CD4-positive, CD25-positive, alpha-beta regulatory T cell (primary cell): ENCODE data around the gene TRIM27. TPM values are rescaled to one million over a fixed set of nuclear protein-coding genes. Genes with fewer than 3 reads are reported as not detected.
A peak's percentile ranks its signal among the peaks of the same experiment; 100 is the strongest.
"Not testable (repeated sequence)": the region's sequence is repeated elsewhere in the genome, so short reads cannot be mapped to it uniquely, and the experiment has no call there.

Experiments
- ATAC-seq, 2 donors: fragments of 150-1000 bp; cut with Tn5 transposase; one replicate each; pipeline ENCODE4 v1.10.0; 2021; ENCODE audit warnings: low read depth in 2 of 2, moderate number of reproducible peaks in 2 of 2, moderate library complexity in 1 of 2
- DNase-seq, 3 donors: peaks; one replicate each; pipeline versions ENCODE4 v3.0.0 to v3.0.0-alpha.2; 2012 to 2022; ENCODE audit warnings: mixed read lengths in 1 of 3
- H3K27ac ChIP-seq: one replicate; pipeline ENCODE4 v1.7.0; 2013; ENCODE audit warnings: mild to moderate bottlenecking, low read length; ENCODE audit not compliant: insufficient read depth, poor library complexity, severe bottlenecking
- H3K27me3 ChIP-seq: one replicate; pipeline ENCODE4 v1.7.0; 2013; ENCODE audit warnings: low read length; ENCODE audit not compliant: control insufficient read depth, insufficient read depth
- H3K36me3 ChIP-seq: one replicate; pipeline ENCODE4 v1.7.0; 2013; ENCODE audit warnings: mild to moderate bottlenecking, low read length, moderate library complexity; ENCODE audit not compliant: control insufficient read depth, insufficient read depth
- H3K4me1 ChIP-seq: 2 replicates; pipeline ENCODE4 v1.7.0; 2013; ENCODE audit warnings: mild to moderate bottlenecking, low read length; ENCODE audit not compliant: insufficient read depth, control insufficient read depth, poor library complexity, severe bottlenecking
- H3K4me3 ChIP-seq: one replicate; pipeline ENCODE4 v1.7.0; 2013; ENCODE audit warnings: low read depth, mild to moderate bottlenecking, low read length, moderate library complexity
- H3K9me3 ChIP-seq, 2 experiments: 1 replicate in 1 of 2; 2 replicates in 1 of 2; pipeline ENCODE4 v1.7.0; 2013; ENCODE audit warnings: low read length in 2 of 2, mild to moderate bottlenecking in 1 of 2, moderate library complexity in 1 of 2; ENCODE audit not compliant: control insufficient read depth in 2 of 2
- H3K27ac Mint-ChIP-seq, 3 donors: one replicate each; pipeline ENCODE4 v1.8.0; 2020 to 2022; ENCODE audit warnings: mild to moderate bottlenecking in 3 of 3, mixed read lengths in 3 of 3, moderate library complexity in 2 of 3
- H3K27me3 Mint-ChIP-seq: one replicate; pipeline ENCODE4 v1.8.0; 2022; ENCODE audit warnings: mild to moderate bottlenecking, mixed read lengths
- H3K36me3 Mint-ChIP-seq: one replicate; pipeline ENCODE4 v1.8.0; 2020; ENCODE audit warnings: mixed read lengths
- H3K4me1 Mint-ChIP-seq, 4 donors: one replicate each; pipeline ENCODE4 v1.8.0; 2020 to 2022; ENCODE audit warnings: mixed read lengths in 4 of 4, mild to moderate bottlenecking in 1 of 4
- H3K4me3 Mint-ChIP-seq, 4 donors: one replicate each; pipeline ENCODE4 v1.8.0; 2020 to 2022; ENCODE audit warnings: mild to moderate bottlenecking in 4 of 4, mixed read lengths in 4 of 4, moderate library complexity in 3 of 4
- H3K9me3 Mint-ChIP-seq, 7 donors: one replicate each; pipeline ENCODE4 v1.8.0; 2020 to 2022; ENCODE audit warnings: mixed read lengths in 7 of 7, mild to moderate bottlenecking in 3 of 7, moderate library complexity in 2 of 7
- polyA plus RNA-seq, 4 donors: library from polyadenylated mRNA; unstranded; fragments of 300-500 nt; fragmentation: Illumina TruSeq; gene quantifications; one replicate each; pipeline ENCODE4 v1.2.3, GENCODE V29; 2021
- total RNA-seq: library from RNA; stranded (reverse); gene quantifications from one replicate; pipeline ENCODE4 v1.2.3, GENCODE V29; 2022

Gene TRIM27
- total and polyA plus RNA-seq, 5 donors from 2014 or later = 23.5 to 76.4 (median 47.2) TPM

DNA sequence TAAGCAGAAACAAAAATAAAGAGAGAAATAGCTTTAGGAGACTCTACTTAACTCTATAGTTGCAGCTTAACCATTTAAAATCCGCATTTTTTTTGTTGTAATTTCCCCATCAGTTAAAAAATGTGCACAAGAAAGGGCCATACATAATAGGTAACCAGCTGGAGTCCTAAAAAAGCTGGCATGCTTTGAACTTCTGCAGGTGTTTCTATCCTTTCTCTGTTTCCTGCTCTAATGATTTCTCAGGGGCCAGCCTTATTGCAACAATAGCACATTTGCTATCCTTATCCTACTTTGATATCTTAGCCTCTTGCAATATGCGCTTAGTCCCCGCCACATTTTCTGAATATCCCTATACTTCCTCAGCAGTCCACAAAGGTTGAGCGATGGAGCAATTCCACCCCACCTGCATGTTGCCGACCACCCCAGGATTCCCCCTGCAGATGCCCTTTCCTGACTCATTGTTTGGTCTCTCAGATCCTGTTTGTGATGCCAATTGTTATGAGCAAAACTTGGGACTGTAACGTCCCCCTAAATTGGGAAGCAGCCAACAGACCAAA, 48.5 kb downstream of the TRIM27 start:
- no peak for ATAC-seq
- H3K27me3 ChIP-seq = peaks cover 21% of the 10 kb centered on the region
- H3K9me3 Mint-ChIP-seq = peaks cover 0 to 2% (median 0%) of the 10 kb centered on the region in 7 donors
- no peak overlapping the region for H3K4me3 ChIP-seq
- no peak overlapping the region for H3K4me3 Mint-ChIP-seq
- H3K36me3 ChIP-seq = no peaks in the 10 kb centered on the region
- H3K4me1 ChIP-seq = no peaks in the 10 kb centered on the region
- H3K27ac ChIP-seq = no peak overlapping the region
- H3K4me1 Mint-ChIP-seq = peaks cover 0 to 4% (median 1%) of the 10 kb centered on the region in 4 donors
- no peak for DNase-seq
- H3K27ac Mint-ChIP-seq = no peak overlapping the region
- H3K27me3 Mint-ChIP-seq = peaks cover 13% of the 10 kb centered on the region
- H3K9me3 ChIP-seq = no peaks in the 10 kb centered on the region
- H3K36me3 Mint-ChIP-seq = no peaks in the 10 kb centered on the region

DNA sequence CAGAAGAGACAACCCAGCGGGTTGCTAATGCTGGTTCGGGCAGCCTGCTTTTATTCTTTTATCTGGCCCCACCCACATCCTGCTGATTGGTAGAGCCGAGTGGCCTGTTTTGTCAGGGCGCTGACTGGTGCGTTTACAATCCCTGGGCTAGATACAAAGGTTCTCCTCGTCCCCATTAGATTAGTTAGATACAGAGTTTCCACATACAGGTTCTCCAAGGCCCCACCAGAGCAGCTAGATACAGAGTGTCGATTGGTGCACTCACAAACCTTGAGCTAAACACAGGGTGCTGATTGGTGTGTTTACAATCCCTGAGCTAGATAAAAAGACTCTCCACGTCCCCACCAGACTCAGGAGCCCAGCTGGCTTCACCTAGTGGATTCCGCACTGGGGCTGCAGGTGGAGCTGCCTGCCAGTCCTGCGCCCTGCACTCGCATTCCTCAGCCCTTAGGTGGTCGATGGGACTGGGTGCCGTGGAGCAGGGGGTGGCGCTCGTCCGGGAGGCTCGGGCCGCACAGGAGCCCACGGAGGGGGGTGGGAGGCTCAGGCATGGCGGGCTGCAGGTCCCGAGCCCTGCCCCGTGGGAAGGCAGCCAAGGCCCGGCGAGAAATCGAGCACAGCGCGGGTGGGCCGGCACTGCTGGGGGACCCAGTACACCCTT, 51.5 kb downstream of the TRIM27 start:
- H3K27me3 Mint-ChIP-seq, H3K27ac ChIP-seq, H3K4me3 Mint-ChIP-seq, H3K27me3 ChIP-seq, H3K4me3 ChIP-seq, H3K9me3 Mint-ChIP-seq, H3K4me1 Mint-ChIP-seq, H3K36me3 Mint-ChIP-seq, DNase-seq, H3K4me1 ChIP-seq, ATAC-seq, H3K27ac Mint-ChIP-seq, H3K9me3 ChIP-seq, H3K36me3 ChIP-seq: not testable (repeated sequence)

DNA sequence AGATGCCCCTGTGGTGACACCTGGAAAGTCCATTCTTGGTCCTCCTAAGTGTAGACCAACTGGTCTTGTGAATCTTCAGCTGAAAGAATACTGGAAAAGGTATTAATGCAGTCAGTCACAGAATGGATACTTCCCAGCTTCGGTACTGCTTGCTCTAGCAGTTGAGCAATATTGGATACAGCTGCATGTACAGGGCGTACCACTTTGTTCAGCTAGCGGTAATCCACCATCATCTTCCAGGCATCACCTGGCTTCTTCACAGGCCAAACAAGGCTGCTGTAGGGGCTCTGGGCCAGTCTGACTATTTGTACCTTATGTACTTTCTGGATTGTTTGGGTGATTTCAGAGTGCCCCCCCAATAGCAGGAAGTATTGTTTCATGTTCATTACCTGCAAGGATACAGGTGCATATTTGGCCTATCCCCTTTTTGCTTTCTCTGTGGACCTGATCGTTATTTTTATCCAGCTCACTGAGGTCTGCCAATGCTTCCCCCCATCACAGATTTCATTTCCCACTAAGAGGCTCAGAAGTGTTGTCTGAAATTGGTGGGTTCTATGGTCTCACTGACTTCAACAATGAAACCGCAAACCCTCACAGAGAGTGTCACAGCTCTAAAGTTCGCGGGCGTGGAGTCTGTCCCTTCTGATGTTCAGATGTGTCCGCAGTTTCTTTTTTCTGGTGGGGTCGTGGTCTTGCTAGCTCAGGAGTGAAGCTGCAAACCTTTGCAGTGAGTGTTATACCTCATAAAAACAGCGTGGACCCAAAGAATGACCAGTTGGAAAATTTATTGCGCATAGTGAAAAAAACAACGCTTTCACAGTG, 52.2 kb downstream of the TRIM27 start:
- no peak overlapping the region for H3K4me3 ChIP-seq
- H3K27ac ChIP-seq = no peak overlapping the region
- no peak overlapping the region for H3K4me3 Mint-ChIP-seq
- no peaks in the 10 kb centered on the region for H3K9me3 ChIP-seq
- peaks cover 4% of the 10 kb centered on the region for H3K27me3 ChIP-seq
- no peak for ATAC-seq
- H3K4me1 Mint-ChIP-seq = peaks cover 0 to 10% (median 6%) of the 10 kb centered on the region in 4 donors
- no peaks in the 10 kb centered on the region for H3K27me3 Mint-ChIP-seq
- H3K27ac Mint-ChIP-seq = no peak overlapping the region
- H3K36me3 Mint-ChIP-seq = no peaks in the 10 kb centered on the region
- H3K9me3 Mint-ChIP-seq = no peaks in the 10 kb centered on the region
- H3K4me1 ChIP-seq = peaks cover 7% of the 10 kb centered on the region
- no peaks in the 10 kb centered on the region for H3K36me3 ChIP-seq
- no peak for DNase-seq

DNA sequence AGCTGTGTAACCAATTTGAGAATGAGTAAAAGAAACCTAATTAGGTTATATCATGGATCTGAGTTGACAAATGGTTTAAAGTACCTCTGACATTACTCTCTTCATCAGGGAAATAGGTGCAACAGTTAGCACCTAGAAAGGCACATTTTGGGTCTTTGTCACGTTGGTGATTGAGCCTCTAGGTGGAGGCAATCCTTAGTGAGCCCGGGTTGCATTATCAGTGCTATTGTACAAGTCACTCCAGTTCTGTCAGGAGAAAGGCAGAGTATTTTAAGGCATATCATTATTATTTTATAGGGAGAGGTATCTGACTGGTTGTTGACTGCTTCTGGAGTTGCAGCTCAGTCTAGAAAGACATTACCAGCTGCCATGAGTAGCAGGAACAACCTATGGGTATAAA, 54.9 kb downstream of the TRIM27 start:
- Mint-ChIP-seq H3K4me1 (peaks cover 10 to 25% (median 20%) of the 10 kb centered on the region in 4 donors), H3K36me3 (peaks cover under 1% of the 10 kb centered on the region), H3K9me3 (peaks cover 0 to 7% (median 4%) of the 10 kb centered on the region in 7 donors), H3K27ac (no peak overlapping the region), H3K27me3 (peaks cover 5% of the 10 kb centered on the region), H3K4me3 (peak overlapping the region in 2 of 4 donors; percentile 10 to 80)
- H3K27ac ChIP-seq = no peak overlapping the region
- DNase-seq = no peak
- H3K9me3 ChIP-seq = peaks cover 0 to 6% of the 10 kb centered on the region in 2 experiments
- H3K4me1 ChIP-seq = peaks cover 17% of the 10 kb centered on the region
- ATAC-seq = no peak
- no peaks in the 10 kb centered on the region for H3K36me3 ChIP-seq
- no peaks in the 10 kb centered on the region for H3K27me3 ChIP-seq
- H3K4me3 ChIP-seq = no peak overlapping the region

DNA sequence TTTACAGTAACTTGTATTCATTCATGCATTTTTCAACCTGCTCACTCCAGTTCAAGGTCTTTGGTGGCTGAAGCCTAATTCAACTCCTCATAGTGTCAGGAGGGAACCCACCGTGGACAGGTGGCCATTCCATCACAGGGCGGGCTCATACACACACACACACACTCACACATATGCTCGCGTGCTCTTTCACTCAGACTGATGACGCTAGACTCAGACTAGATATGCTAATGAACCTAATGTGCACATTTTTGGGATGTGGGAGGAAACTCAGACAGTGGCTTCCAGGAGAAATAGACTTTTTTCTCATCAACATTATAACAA, 56.7 kb downstream of the TRIM27 start:
- H3K4me3 ChIP-seq = peak overlapping the region; percentile 81
- H3K4me1 Mint-ChIP-seq = peaks cover 23 to 42% (median 29%) of the 10 kb centered on the region in 4 donors

DNA sequence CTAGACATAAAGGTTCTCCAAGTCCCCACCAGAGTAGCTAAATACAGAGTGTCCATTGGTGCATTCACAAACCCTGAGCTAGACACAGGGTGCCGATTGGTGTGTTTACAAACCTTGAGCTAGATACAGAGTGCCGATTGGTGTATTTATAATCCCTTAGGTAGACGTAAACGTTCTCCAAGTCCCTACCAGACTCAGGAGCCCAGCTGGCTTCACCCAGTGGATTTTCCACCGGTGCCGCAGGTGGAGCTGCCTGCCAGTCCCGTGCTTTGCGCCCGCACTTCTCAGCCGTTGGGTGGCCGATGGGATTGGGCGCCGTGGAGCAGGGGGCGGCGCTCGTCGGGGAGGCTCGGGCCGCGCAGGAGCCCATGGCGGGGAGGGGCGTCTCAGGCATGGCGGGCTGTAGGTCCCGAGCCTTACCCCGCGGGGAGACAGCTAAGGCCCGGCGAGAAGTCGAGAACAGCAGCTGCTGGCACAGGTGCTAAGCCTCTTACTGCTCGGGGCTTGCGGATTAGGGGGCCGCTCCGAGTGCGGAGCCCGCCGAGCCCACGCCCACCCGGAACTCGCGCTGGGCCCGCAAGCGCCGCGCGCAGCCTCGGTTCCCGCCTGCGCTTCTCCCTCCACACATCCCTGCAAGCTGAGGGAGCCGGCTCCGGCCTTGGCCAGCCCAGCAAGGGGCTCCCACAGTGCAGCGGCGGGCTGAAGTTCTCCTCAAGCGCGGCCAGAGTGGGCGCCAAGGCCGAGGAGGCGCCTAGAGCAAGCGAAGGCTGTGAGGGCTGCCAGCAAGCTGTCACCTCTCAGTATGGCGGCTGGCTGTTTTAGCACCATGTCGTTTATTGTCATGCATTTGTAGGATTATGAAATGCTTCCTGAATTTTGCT, 57.3 kb downstream of the TRIM27 start:
- peaks cover 20% of the 10 kb centered on the region for H3K27me3 Mint-ChIP-seq
- H3K4me3 ChIP-seq = peak overlapping the region; percentile 81
- H3K4me1 Mint-ChIP-seq = peaks cover 23 to 42% (median 29%) of the 10 kb centered on the region in 4 donors
- H3K36me3 ChIP-seq, H3K36me3 Mint-ChIP-seq, H3K27me3 ChIP-seq, H3K9me3 ChIP-seq: not testable (repeated sequence)
- peak overlapping the region; percentile 93 to 97 (median 95) for H3K27ac Mint-ChIP-seq
- peak overlapping the region; percentile 93 to 98 (median 93) for H3K4me3 Mint-ChIP-seq
- DNase-seq (peak; percentile 63 to 85 (median 84)), ATAC-seq (peak; percentile 66 to 71)
- H3K27ac ChIP-seq = peak overlapping the region; percentile 71
- peaks cover 20% of the 10 kb centered on the region for H3K4me1 ChIP-seq
- peaks cover 0 to 17% (median 14%) of the 10 kb centered on the region in 7 donors for H3K9me3 Mint-ChIP-seq

More for the DNA sequence above, 56.7 kb downstream of the TRIM27 start:
- Histone ChIP-seq H3K27me3 (peaks cover 2% of the 10 kb centered on the region), H3K27ac (peak overlapping the region; percentile 71), H3K4me1 (peaks cover 20% of the 10 kb centered on the region), H3K36me3 (no peaks in the 10 kb centered on the region), H3K9me3 (peaks cover 0 to 6% of the 10 kb centered on the region in 2 experiments)
- Mint-ChIP-seq H3K36me3 (peaks cover 8% of the 10 kb centered on the region), H3K27ac (peak overlapping the region; percentile 93 to 97 (median 95)), H3K27me3 (peaks cover 20% of the 10 kb centered on the region), H3K9me3 (peaks cover 0 to 17% (median 14%) of the 10 kb centered on the region in 7 donors), H3K4me3 (peak overlapping the region; percentile 93 to 98 (median 93))
- ATAC-seq = peak; percentile 31 to 38
- peak in 1 of 3 donors; percentile 67 for DNase-seq
